Measurements from ENCODE around the gene DEPDC1. TPM values are rescaled to one million over a fixed set of nuclear protein-coding genes. Genes with fewer than 3 reads are reported as not detected.
"Not testable (repeated sequence)": the region's sequence is repeated elsewhere in the genome, so short reads cannot be mapped to it uniquely, and the experiment has no call there.

The DEPDC1 gene
- total RNA-seq, 1 donor from 2014 or later = 1.7 TPM

DNA sequence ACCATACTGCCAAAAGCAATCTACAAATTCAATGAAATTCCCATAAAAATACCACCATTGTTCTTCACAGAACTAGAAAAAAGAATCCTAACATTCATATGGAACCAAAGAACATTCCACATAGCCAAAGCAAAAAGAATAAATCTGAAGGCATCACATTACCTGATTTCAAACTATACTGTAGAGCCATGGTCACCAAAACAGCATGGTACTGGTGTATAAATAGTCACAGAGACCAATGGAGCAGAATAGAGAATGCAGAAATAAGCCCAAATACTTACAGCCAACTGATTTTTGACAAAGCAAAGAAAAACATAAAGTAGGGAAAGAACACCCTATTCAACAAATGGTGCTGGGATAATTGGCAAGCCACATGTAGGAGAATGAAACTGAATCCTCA lies 6.2 kb upstream of the DEPDC1 start:
- DNase-seq (ENCODE audit: extremely low spot score in 2 of 2) = no peak
- TF ChIP-seq, protein P1, sequence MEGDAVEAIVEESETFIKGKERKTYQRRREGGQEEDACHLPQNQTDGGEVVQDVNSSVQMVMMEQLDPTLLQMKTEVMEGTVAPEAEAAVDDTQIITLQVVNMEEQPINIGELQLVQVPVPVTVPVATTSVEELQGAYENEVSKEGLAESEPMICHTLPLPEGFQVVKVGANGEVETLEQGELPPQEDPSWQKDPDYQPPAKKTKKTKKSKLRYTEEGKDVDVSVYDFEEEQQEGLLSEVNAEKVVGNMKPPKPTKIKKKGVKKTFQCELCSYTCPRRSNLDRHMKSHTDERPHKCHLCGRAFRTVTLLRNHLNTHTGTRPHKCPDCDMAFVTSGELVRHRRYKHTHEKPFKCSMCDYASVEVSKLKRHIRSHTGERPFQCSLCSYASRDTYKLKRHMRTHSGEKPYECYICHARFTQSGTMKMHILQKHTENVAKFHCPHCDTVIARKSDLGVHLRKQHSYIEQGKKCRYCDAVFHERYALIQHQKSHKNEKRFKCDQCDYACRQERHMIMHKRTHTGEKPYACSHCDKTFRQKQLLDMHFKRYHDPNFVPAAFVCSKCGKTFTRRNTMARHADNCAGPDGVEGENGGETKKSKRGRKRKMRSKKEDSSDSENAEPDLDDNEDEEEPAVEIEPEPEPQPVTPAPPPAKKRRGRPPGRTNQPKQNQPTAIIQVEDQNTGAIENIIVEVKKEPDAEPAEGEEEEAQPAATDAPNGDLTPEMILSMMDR (IDR thresholded peaks at IDR 0.05) = no peak
- TF ChIP-seq POLR2AphosphoS5 (IDR thresholded peaks at IDR 0.05; ENCODE audit: insufficient read depth in 1 of 2, low read depth in 1 of 2) (no peak), POLR2A (IDR thresholded peaks at IDR 0.05) (no peak)
- Histone ChIP-seq H3K27ac (no peak overlapping the region), H3K9me3 (no peaks in the 10 kb centered on the region), H3K4me1 (no peaks in the 10 kb centered on the region), H3K27me3 (no peaks in the 10 kb centered on the region), H3K4me3 (no peak overlapping the region), H3K36me3 (no peaks in the 10 kb centered on the region)
- intact Hi-C loops (cut with DNase I) = no loop called here

- Histone ChIP-seq H3K36me3 (no peaks in the 10 kb centered on the region), H3K27me3 (no peaks in the 10 kb centered on the region), H3K4me3 (peak overlapping the region; percentile 52 to 55), H3K9me3 (no peaks in the 10 kb centered on the region), H3K4me1 (peaks cover 9% of the 10 kb centered on the region), H3K27ac (no peak overlapping the region)
- intact Hi-C loops (cut with DNase I) = no loop called here
- no peak for TF ChIP-seq POLR2A (IDR thresholded peaks at IDR 0.05)
- no peak for TF ChIP-seq POLR2AphosphoS5 (IDR thresholded peaks at IDR 0.05; ENCODE audit: insufficient read depth in 1 of 2, low read depth in 1 of 2)
- TF ChIP-seq, protein P1 (IDR thresholded peaks at IDR 0.05) = no peak
- DNase-seq (ENCODE audit: extremely low spot score in 2 of 2) = no peak
Measured at GRCh38 chr1:68497358-68497698, 446 bp upstream of the DEPDC1 start.

DNA sequence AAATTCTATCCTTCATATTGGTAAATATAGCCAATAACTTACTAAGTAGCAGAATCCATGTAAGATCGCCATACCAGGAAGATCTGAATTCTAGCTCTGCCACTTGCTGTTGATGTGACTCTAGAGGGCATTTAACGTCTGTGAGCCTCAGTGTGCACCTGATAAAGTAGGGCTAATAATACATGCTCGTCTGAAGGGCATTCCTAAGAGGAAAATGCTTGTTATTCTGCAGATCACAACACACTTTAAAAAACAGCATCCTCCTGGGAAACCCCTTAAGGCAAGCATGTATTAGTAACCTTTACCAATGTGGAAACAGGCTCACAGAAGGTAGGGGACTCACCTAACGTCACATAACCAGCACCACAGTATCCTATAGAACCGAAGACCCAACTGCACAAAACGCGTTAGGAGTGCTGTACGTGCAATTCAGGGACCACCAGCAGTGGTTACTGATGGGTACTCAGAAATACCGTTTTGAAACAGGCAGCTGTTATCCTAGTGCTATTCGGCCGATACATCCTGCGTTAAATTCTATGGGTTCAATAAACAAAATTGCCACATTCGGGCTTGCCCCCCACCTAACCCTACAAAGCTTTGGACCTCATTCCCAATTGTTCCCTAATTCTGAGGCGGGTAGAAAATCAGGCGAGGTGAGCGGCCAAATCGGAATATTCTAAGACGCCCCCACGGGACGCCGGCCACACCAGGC lies 758 bp downstream of the DEPDC1 start:
- Histone ChIP-seq H3K9me3 (no peaks in the 10 kb centered on the region), H3K36me3 (no peaks in the 10 kb centered on the region), H3K27me3 (no peaks in the 10 kb centered on the region), H3K4me1 (peaks cover 9% of the 10 kb centered on the region), H3K27ac (no peak overlapping the region), H3K4me3 (peak overlapping the region; percentile 52 to 55)
- DNase-seq (ENCODE audit: extremely low spot score in 2 of 2) = no peak
- intact Hi-C loops (cut with DNase I) = no loop called here
- TF ChIP-seq POLR2AphosphoS5 (IDR thresholded peaks at IDR 0.05; ENCODE audit: insufficient read depth in 1 of 2, low read depth in 1 of 2) = no peak
- TF ChIP-seq, protein P1 (IDR thresholded peaks at IDR 0.05) = no peak
- TF ChIP-seq POLR2A (IDR thresholded peaks at IDR 0.05) = no peak

GRCh38 chr1:68495532-68495931 lies 1.4 kb downstream of the DEPDC1 start:
- Histone ChIP-seq H3K27ac (no peak overlapping the region), H3K27me3 (no peaks in the 10 kb centered on the region), H3K9me3 (no peaks in the 10 kb centered on the region), H3K4me3 (no peak overlapping the region), H3K4me1 (peaks cover 9% of the 10 kb centered on the region), H3K36me3 (no peaks in the 10 kb centered on the region)
- TF ChIP-seq, protein P1 (IDR thresholded peaks at IDR 0.05) = no peak
- TF ChIP-seq POLR2AphosphoS5 (IDR thresholded peaks at IDR 0.05; ENCODE audit: insufficient read depth in 1 of 2, low read depth in 1 of 2) (no peak), POLR2A (IDR thresholded peaks at IDR 0.05) (no peak)
- DNase-seq (ENCODE audit: extremely low spot score in 2 of 2) = no peak
- intact Hi-C loops (cut with DNase I) = no loop called here

- no peak overlapping the region for H3K4me3 ChIP-seq
- H3K27me3 ChIP-seq = no peaks in the 10 kb centered on the region
- H3K27ac ChIP-seq = no peak overlapping the region
- DNase-seq (ENCODE audit: extremely low spot score in 2 of 2) = no peak
- H3K36me3 ChIP-seq = no peaks in the 10 kb centered on the region
- H3K4me1 ChIP-seq = peaks cover 9% of the 10 kb centered on the region
- H3K9me3 ChIP-seq = no peaks in the 10 kb centered on the region
- no peak for TF ChIP-seq POLR2AphosphoS5 (IDR thresholded peaks at IDR 0.05; ENCODE audit: insufficient read depth in 1 of 2, low read depth in 1 of 2)
- TF ChIP-seq POLR2A (IDR thresholded peaks at IDR 0.05) = no peak
- TF ChIP-seq, protein P1 (IDR thresholded peaks at IDR 0.05) = no peak
- intact Hi-C loops (cut with DNase I) = no loop called here
Measured at GRCh38 chr1:68493193-68493592, 3.7 kb downstream of the DEPDC1 start.

DNA sequence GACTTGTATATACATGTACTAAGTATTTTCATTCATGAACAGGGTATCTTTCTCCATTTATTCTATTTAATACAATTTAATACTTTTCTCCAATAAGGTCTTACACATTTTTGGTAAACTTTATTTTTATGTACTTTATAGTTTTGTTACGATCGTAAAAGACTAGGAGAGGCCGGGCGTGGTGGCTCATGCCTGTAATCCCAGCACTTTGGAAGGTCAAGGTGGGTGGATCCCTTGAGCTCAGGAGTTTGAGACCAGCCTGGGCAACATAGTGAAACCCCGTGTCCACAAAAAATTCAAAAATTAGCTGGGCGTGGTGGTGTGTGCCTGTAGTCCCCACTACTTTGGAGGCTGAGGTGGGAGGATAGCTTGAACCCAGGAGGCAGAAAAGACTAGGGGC lies 4.6 kb downstream of the DEPDC1 start:
- H3K4me1 ChIP-seq; DNase-seq (ENCODE audit: extremely low spot score in 2 of 2); H3K27me3 ChIP-seq; H3K4me3 ChIP-seq; H3K9me3 ChIP-seq; H3K36me3 ChIP-seq; H3K27ac ChIP-seq; intact Hi-C loops (cut with DNase I): not testable (repeated sequence)
